Ectodermal cell (in vitro differentiated cells): Measurements from ENCODE around the gene AHSP.
"Not testable (repeated sequence)": the region's sequence is repeated elsewhere in the genome, so short reads cannot be mapped to it uniquely, and the experiment has no call there.

Experiments
- H3K27ac ChIP-seq: 2 replicates; pipeline ENCODE4 v1.7.0; 2013; ENCODE audit warnings: mild to moderate bottlenecking, low read depth, low read length; ENCODE audit not compliant: insufficient read depth, poor library complexity, severe bottlenecking
- H3K27me3 ChIP-seq: 2 replicates; pipeline ENCODE4 v1.7.0; 2013; ENCODE audit warnings: mild to moderate bottlenecking, low read length; ENCODE audit not compliant: insufficient read depth, control insufficient read depth, poor library complexity, severe bottlenecking
- H3K36me3 ChIP-seq: one replicate; pipeline ENCODE4 v1.7.0; 2013; ENCODE audit warnings: low read length; ENCODE audit not compliant: control insufficient read depth, insufficient read depth
- H3K4me1 ChIP-seq: one replicate; pipeline ENCODE4 v1.7.0; 2013; ENCODE audit warnings: low read length; ENCODE audit not compliant: control insufficient read depth, insufficient read depth
- H3K4me3 ChIP-seq: 2 replicates; pipeline ENCODE4 v1.7.0; 2013; ENCODE audit warnings: low read depth, low read length, control low read depth; ENCODE audit not compliant: insufficient read depth
- H3K9me3 ChIP-seq: 2 replicates; pipeline ENCODE4 v1.7.0; 2013; ENCODE audit warnings: mild to moderate bottlenecking, low read length, moderate library complexity; ENCODE audit not compliant: control insufficient read depth
- WGBS, 2 experiments: methylation state at CpG; one replicate each; pipeline ENCODE4 v1.1.7; 2013; ENCODE audit warnings: missing lambda C conversion rate in 2 of 2; 5-methylcytosine and 5-hydroxymethylcytosine counted together

The AHSP gene

DNA sequence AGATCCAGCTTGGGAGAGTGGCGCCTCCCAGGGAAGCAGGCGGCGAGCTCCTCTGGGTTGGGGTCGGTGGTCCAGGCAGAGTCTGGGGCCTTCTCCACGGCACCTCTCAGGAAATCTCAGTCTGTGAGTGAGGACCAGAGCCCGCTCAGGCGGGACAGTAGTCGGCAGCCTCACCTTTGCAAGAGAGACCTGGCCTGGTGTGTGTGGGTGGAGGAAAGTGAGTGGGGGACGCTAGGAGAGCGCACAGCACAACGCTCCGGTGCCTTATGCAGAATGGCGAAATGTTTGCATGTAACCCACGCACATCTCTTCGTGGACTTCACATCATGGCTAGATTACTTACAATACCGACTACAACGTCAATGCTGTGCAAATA, 2.2 kb downstream of the AHSP start:
- Histone ChIP-seq H3K4me1 (peaks cover 10% of the 10 kb centered on the region), H3K27me3 (peaks cover 39% of the 10 kb centered on the region), H3K36me3 (no peaks in the 10 kb centered on the region), H3K9me3 (no peaks in the 10 kb centered on the region), H3K4me3 (peak overlapping the region; percentile 39), H3K27ac (no peak overlapping the region)
- 48% methylated on average over 17 of the region's 17 CpGs for WGBS, 2 experiments

GRCh38 chr16:31530405-31530804, 2.7 kb downstream of the AHSP start:
- H3K4me1 ChIP-seq, result peaks cover 10% of the 10 kb centered on the region
- 88 to 89% methylated on average over 4 of the region's 5 CpGs for WGBS, 2 experiments
- H3K36me3 ChIP-seq, result no peaks in the 10 kb centered on the region
- H3K9me3 ChIP-seq, result no peaks in the 10 kb centered on the region
- peaks cover 39% of the 10 kb centered on the region for H3K27me3 ChIP-seq
- no peak overlapping the region for H3K27ac ChIP-seq
- no peak overlapping the region for H3K4me3 ChIP-seq

DNA sequence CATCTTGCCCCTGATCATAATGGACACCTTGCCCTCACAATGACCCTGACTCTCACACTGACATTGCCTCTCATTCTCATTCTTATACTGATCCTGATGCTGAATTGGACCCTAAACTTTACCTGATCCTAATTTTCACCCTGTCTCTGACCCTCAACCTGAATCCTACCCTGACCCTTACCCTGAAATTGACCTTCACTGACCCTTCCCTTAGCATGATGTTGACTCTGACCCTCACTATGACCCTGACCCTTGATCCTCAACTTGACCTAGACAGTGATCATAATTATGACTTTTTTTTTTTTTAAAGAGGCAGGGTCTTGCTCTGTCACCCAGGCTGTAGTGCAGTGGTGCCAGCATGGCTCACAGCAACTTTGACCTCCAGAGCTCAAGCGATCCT, 3.4 kb downstream of the AHSP start:
- peaks cover 10% of the 10 kb centered on the region for H3K4me1 ChIP-seq
- no peaks in the 10 kb centered on the region for H3K9me3 ChIP-seq
- 83 to 97% methylated on average over 1 of the region's 1 CpG for WGBS, 2 experiments
- H3K4me3 ChIP-seq, result no peak overlapping the region
- no peaks in the 10 kb centered on the region for H3K36me3 ChIP-seq
- no peak overlapping the region for H3K27ac ChIP-seq
- peaks cover 39% of the 10 kb centered on the region for H3K27me3 ChIP-seq

DNA sequence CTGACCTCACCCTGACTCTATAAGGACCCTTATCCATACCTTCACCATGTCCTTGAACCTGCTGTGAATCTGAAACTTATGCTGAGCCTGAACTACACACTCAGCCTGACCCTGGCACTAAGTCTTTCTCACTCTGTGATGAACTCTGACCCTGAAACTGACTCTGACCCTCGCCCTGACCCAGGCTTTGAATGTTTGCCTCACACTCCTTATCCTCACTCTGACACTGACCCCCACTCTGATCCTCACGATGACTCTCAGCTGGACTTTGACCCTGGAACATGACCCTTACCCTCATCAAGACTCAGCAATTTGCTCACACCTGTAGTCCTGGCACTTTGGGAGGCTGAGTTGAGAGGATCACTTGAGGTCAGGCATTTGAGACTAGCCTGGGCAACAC, 4.4 kb downstream of the AHSP start:
- H3K4me3 ChIP-seq, result no peak overlapping the region
- WGBS, 2 experiments, result 76 to 83% methylated on average over 2 of the region's 2 CpGs
- H3K9me3 ChIP-seq, result no peaks in the 10 kb centered on the region
- H3K27ac ChIP-seq, result no peak overlapping the region
- peaks cover 47% of the 10 kb centered on the region for H3K27me3 ChIP-seq
- no peaks in the 10 kb centered on the region for H3K36me3 ChIP-seq
- H3K4me1 ChIP-seq, result peaks cover 10% of the 10 kb centered on the region

GRCh38 chr16:31532896-31533295, 5.2 kb downstream of the AHSP start:
- Histone ChIP-seq H3K4me3 (no peak overlapping the region), H3K36me3 (no peaks in the 10 kb centered on the region), H3K27ac (no peak overlapping the region), H3K9me3 (no peaks in the 10 kb centered on the region), H3K27me3 (peaks cover 50% of the 10 kb centered on the region), H3K4me1 (peaks cover 10% of the 10 kb centered on the region)
- 65% methylated on average over 4 of the region's 4 CpGs for WGBS, 2 experiments

DNA sequence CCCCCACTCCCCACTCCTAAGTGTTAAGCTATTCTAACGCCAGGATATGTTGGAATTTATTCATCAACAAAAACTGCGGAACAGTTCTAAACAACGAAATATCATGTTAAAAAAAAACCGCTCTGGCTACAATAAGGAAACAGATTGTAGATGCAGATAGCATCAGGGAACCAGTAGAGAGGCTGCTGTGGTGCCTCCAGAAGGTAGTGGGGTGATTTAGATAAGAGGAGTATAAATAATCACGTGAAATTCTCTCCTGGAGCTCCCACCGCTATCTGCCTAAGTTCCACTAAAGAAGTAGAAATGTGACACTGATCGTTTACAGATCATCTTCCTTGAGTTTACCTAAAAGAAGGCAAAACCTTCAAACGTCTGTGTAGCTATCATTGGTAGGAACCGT, 8.0 kb downstream of the AHSP start:
- Histone ChIP-seq H3K27me3 (peaks cover 22% of the 10 kb centered on the region), H3K36me3 (no peaks in the 10 kb centered on the region), H3K27ac (no peak overlapping the region), H3K4me1 (no peaks in the 10 kb centered on the region), H3K9me3 (no peaks in the 10 kb centered on the region), H3K4me3 (no peak overlapping the region)
- 84 to 86% methylated on average over 9 of the region's 9 CpGs for WGBS, 2 experiments

- no peaks in the 10 kb centered on the region for H3K36me3 ChIP-seq
- no peak overlapping the region for H3K27ac ChIP-seq
- no peaks in the 10 kb centered on the region for H3K9me3 ChIP-seq
- no peak overlapping the region for H3K4me3 ChIP-seq
- H3K4me1 ChIP-seq, result no peaks in the 10 kb centered on the region
- peaks cover 16% of the 10 kb centered on the region for H3K27me3 ChIP-seq
- 84% methylated on average over 21 of the region's 21 CpGs for WGBS, 2 experiments
Measured at GRCh38 chr16:31536804-31537361, 9.2 kb downstream of the AHSP start.

DNA sequence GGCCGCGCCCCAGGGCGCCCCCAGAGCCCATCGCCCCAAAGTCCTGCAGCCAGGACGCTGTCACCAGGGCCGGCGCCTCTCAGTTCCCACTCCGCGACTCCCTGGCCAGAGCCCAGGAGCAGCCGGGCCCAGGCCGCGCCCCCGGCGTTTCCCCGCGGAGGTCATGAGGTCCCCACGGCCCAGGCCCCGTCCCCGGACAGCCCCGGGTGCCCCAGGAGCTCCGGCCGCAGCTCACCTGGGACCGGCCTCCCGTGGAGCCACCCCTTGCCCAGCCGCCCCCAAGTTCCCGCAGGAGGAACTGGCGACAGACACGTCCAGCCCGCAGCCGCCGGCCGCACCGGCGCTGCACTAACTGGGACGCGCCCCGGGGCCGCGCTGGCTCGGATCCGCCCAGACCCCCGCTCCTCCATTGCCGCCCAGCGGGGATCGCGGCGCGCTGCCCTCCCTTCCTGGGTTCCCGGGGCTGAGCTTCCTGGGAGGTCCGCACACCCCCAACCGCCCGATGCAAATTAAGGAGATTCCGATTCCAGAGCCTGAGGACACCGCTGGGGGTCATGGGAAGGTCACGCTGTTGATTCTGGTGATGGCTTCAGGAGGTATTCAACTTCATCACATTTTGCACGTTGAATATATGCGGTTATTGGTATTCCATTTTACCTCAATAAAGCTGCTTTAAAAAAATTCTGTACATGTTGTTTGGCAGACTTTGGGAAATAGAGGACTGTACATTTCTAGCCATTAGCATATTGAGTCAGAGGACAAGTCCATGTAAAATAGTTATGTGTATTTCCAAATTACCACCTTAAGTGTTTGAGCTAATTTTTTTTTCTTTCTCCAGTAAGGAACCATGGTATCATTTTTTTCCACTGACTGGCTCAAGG, 9.9 kb downstream of the AHSP start:
- Histone ChIP-seq H3K27ac (no peak overlapping the region), H3K27me3 (peaks cover 16% of the 10 kb centered on the region), H3K4me3 (peak overlapping the region; percentile 4), H3K9me3 (no peaks in the 10 kb centered on the region), H3K4me1 (no peaks in the 10 kb centered on the region), H3K36me3 (no peaks in the 10 kb centered on the region)
- WGBS, 2 experiments, result 10 to 12% methylated on average over 54 to 57 of the region's 57 CpGs

DNA sequence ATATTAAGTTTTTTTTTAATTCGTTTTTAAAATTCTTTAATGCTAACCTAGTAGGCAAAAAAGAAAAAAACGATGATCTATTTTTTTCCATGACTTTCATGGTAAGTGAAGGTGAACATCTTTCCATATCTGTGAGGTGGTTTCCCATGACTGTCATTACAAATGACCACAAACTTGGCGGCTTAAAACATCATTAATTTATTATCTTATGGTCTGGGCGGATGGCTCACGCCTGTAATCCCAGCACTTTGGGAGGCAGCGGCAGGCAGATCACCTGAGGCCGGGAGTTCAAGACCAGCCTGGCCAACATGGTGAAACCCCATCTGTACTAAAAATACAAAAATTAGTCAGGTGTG, 10.5 kb downstream of the AHSP start:
- H3K9me3 ChIP-seq, H3K27ac ChIP-seq, H3K4me3 ChIP-seq, H3K36me3 ChIP-seq, H3K4me1 ChIP-seq: not testable (repeated sequence)
- WGBS, 2 experiments, result 79 to 82% methylated on average over 6 to 7 of the region's 7 CpGs
- H3K27me3 ChIP-seq, result peaks cover 16% of the 10 kb centered on the region

DNA sequence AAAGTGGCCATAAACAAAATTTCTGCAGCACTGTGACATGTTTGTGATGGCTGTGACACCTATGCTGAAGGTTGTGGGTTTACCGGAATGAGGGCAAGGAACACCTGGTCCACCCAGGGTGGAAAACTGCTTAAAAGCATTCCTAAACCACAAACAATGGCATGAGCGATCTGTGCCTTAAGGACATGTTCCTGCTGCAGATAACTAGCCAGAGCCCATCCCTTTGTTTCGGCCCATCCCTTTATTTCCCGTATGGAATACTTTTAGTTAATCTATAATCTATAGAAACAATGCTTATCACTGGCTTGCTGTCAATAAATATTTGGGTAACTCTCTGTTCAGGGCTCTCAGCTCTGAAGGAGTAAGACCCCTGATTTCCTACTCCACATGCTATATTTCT, 12.1 kb downstream of the AHSP start:
- not testable (repeated sequence) for H3K9me3 ChIP-seq, H3K27ac ChIP-seq, H3K36me3 ChIP-seq, H3K4me1 ChIP-seq, H3K4me3 ChIP-seq
- WGBS, 2 experiments, result 85% methylated on average over 2 of the region's 4 CpGs
- peaks cover 16% of the 10 kb centered on the region for H3K27me3 ChIP-seq
